ENCODE measurements around the gene NFIB. TPM values are rescaled to one million over a fixed set of nuclear protein-coding genes. Genes with fewer than 3 reads are reported as not detected.

Gene NFIB
- total and polyA plus RNA-seq, 2 donors (not counting 3 experiments of a cell fraction or from before 2014, with no cell fraction given) = 26.4 to 174 TPM

GRCh38 chr9:14158136-14158813, 155.7 kb downstream of the NFIB start:
- H3K4me3 ChIP-seq (replicated peaks in 1 of 3; ENCODE audit: insufficient read depth in 1 of 3, low read depth in 1 of 3, low read length in 3 of 3) = no peak overlapping the region
- peaks cover 0 to 2% of the 10 kb centered on the region in 2 experiments for H3K36me3 ChIP-seq (ENCODE audit: control insufficient read depth in 2 of 2, extremely low read depth in 1 of 2, insufficient read depth in 2 of 2, low read length in 2 of 2)
- no TSS peak for BruUV-seq (replicated peaks)
- dilution Hi-C loops (cut with MboI; ENCODE audit: extremely low pct_ligation_motif_present, low sequenced_read_pairs) (no loop called here), intact Hi-C loops (cut with micrococcal nuclease) (loop anchor here (5.0 to 10.0 kb wide), 2 partner anchors 54 to 77 kb away; no protein-coding TSS in a partner anchor)
- no peak overlapping the region for H3K9ac ChIP-seq (replicated peaks; ENCODE audit: extremely low read depth, insufficient read depth, low read length)
- no peak overlapping the region for H2AFZ ChIP-seq (ENCODE audit: low read depth, low read length)
- ChIA-PET POLR2A (no interaction called here), CTCF (no interaction called here)
- H3K79me2 ChIP-seq (ENCODE audit: control insufficient read depth, insufficient read depth, low read length) = peaks cover 49% of the 10 kb centered on the region
- no peaks in the 10 kb centered on the region for H3K9me3 ChIP-seq (replicated peaks; ENCODE audit: control insufficient read depth, insufficient read depth, low read length)
- H3K27ac ChIP-seq (ENCODE audit: insufficient read depth, low read depth, low read length) = no peak overlapping the region
- H3K9me1 ChIP-seq (replicated peaks; ENCODE audit: control insufficient read depth, extremely low read depth, insufficient read depth, low read length) = no peaks in the 10 kb centered on the region
- no peak for DNase-seq (ENCODE audit: low read depth, low spot score)
- H3K27me3 ChIP-seq (ENCODE audit: control insufficient read depth in 2 of 2, insufficient read depth in 2 of 2, low read length in 2 of 2) = no peaks in the 10 kb centered on the region
- no peak overlapping the region for H3K4me2 ChIP-seq (ENCODE audit: insufficient read depth, low read length)
- no peak for TF ChIP-seq POLR2AphosphoS5 (IDR thresholded peaks at IDR 0.05; ENCODE audit: insufficient read depth, low read depth, low read length)
- TF ChIP-seq MYC (IDR thresholded peaks at IDR 0.05; ENCODE audit: low read depth, low read length) = no peak
- TF ChIP-seq GATA2 (IDR thresholded peaks at IDR 0.05; ENCODE audit: insufficient read depth, insufficient read length, low read depth, low read length) = no peak
- TF ChIP-seq CTCF (IDR thresholded peaks at IDR 0.05; ENCODE audit: extremely low read depth in 1 of 2, insufficient read depth in 1 of 2, low read depth in 1 of 2, low read length in 2 of 2) = no peak
- no peak for FAIRE-seq
- H3K4me1 ChIP-seq (ENCODE audit: control insufficient read depth, extremely low read depth, insufficient read depth, low read length) = peaks cover 58% of the 10 kb centered on the region
- no peaks in the 10 kb centered on the region for H4K20me1 ChIP-seq (replicated peaks; ENCODE audit: control insufficient read depth, extremely low read depth, insufficient read depth, low read length)

- FAIRE-seq (no peak), DNase-seq (ENCODE audit: low read depth, low spot score) (no peak)
- intact Hi-C loops (cut with micrococcal nuclease) = loop anchor here (5.0 to 10.0 kb wide), 2 partner anchors 55 to 78 kb away; no protein-coding TSS in a partner anchor
- no TSS peak for BruUV-seq (replicated peaks)
- Histone ChIP-seq H3K4me3 (replicated peaks in 1 of 3; ENCODE audit: insufficient read depth in 1 of 3, low read depth in 1 of 3, low read length in 3 of 3) (no peak overlapping the region), H3K9me3 (replicated peaks; ENCODE audit: control insufficient read depth, insufficient read depth, low read length) (no peaks in the 10 kb centered on the region), H4K20me1 (replicated peaks; ENCODE audit: control insufficient read depth, extremely low read depth, insufficient read depth, low read length) (no peaks in the 10 kb centered on the region), H3K27me3 (ENCODE audit: control insufficient read depth in 2 of 2, insufficient read depth in 2 of 2, low read length in 2 of 2) (no peaks in the 10 kb centered on the region), H3K27ac (ENCODE audit: insufficient read depth, low read depth, low read length) (no peak overlapping the region), H3K9ac (replicated peaks; ENCODE audit: extremely low read depth, insufficient read depth, low read length) (no peak overlapping the region), H3K4me2 (ENCODE audit: insufficient read depth, low read length) (no peak overlapping the region), H3K36me3 (ENCODE audit: control insufficient read depth in 2 of 2, extremely low read depth in 1 of 2, insufficient read depth in 2 of 2, low read length in 2 of 2) (peaks cover 0 to 2% of the 10 kb centered on the region in 2 experiments), H3K79me2 (ENCODE audit: control insufficient read depth, insufficient read depth, low read length) (peaks cover 52% of the 10 kb centered on the region), H2AFZ (ENCODE audit: low read depth, low read length) (no peak overlapping the region), H3K4me1 (ENCODE audit: control insufficient read depth, extremely low read depth, insufficient read depth, low read length) (peaks cover 62% of the 10 kb centered on the region), H3K9me1 (replicated peaks; ENCODE audit: control insufficient read depth, extremely low read depth, insufficient read depth, low read length) (no peaks in the 10 kb centered on the region)
- TF ChIP-seq POLR2A (IDR thresholded peaks at IDR 0.05; ENCODE audit: low read depth, low read length) = no peak
- dilution Hi-C loops (cut with MboI; ENCODE audit: extremely low pct_ligation_motif_present, low sequenced_read_pairs) = no loop called here
- ChIA-PET POLR2A (no interaction called here), CTCF (no interaction called here)
Observed at GRCh38 chr9:14157191-14157590, 156.8 kb downstream of the NFIB start.

All from endothelial cell of umbilical vein (primary cell).